ENCODE data around the gene FBXL17. TPM values are rescaled to one million over a fixed set of nuclear protein-coding genes. Genes with fewer than 3 reads are reported as not detected.

The FBXL17 gene
- total RNA-seq, 1 experiment from 2014 or later: 5.3 TPM

DNA sequence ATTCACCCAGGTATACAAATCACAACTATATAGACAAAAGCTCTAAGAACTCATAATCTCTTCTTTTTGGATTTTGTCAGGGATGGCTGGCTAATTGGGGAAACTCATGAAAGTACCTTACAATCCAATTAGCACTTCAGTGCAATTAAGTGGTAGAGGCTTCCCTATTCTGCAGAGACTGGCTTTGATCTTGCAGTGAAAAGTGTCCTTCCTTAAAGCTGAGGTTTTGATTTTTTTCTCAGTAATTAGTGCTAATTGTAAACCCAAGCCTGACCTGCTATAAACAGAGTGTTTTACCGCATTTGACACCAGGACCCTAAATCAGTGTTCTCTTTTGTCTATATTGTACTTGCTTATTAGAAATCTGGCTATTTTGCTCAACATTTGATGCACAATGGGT lies 417.2 kb downstream of the FBXL17 start:
- H3K4me2 ChIP-seq (ENCODE audit: insufficient read depth, insufficient read length, low read length): no peak overlapping the region
- no peak overlapping the region for H3K18ac ChIP-seq (ENCODE audit: insufficient read length, low read depth, low read length)
- no peak overlapping the region for H3K9ac ChIP-seq (ENCODE audit: extremely low read depth, insufficient read length, low read length)
- no peak overlapping the region for H2BK5ac ChIP-seq (ENCODE audit: insufficient read length, low read length)
- peaks cover 4% of the 10 kb centered on the region; the same call in 1 of the 2 replicates for H3K4me1 ChIP-seq (ENCODE audit: insufficient read depth, low read length)
- H4K91ac ChIP-seq (ENCODE audit: insufficient read length, low read depth, low read length): no peak overlapping the region
- TF ChIP-seq, protein P1, sequence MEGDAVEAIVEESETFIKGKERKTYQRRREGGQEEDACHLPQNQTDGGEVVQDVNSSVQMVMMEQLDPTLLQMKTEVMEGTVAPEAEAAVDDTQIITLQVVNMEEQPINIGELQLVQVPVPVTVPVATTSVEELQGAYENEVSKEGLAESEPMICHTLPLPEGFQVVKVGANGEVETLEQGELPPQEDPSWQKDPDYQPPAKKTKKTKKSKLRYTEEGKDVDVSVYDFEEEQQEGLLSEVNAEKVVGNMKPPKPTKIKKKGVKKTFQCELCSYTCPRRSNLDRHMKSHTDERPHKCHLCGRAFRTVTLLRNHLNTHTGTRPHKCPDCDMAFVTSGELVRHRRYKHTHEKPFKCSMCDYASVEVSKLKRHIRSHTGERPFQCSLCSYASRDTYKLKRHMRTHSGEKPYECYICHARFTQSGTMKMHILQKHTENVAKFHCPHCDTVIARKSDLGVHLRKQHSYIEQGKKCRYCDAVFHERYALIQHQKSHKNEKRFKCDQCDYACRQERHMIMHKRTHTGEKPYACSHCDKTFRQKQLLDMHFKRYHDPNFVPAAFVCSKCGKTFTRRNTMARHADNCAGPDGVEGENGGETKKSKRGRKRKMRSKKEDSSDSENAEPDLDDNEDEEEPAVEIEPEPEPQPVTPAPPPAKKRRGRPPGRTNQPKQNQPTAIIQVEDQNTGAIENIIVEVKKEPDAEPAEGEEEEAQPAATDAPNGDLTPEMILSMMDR (conservative IDR thresholded peaks at IDR 0.05): no peak
- H3K27ac ChIP-seq (ENCODE audit: insufficient read length, low read depth, low read length): no peak overlapping the region
- no peak overlapping the region for H3K14ac ChIP-seq (ENCODE audit: insufficient read depth, low read length)
- no peaks in the 10 kb centered on the region for H3K23me2 ChIP-seq (ENCODE audit: insufficient read length, low read depth, low read length, poor library complexity, severe bottlenecking)
- no peak overlapping the region for H4K5ac ChIP-seq (ENCODE audit: insufficient read length, low read depth, low read length)
- Mint-ChIP-seq H3K27me3 (ENCODE audit: low read depth) (no peaks in the 10 kb centered on the region), H3K36me3 (ENCODE audit: insufficient read depth in 1 of 3, low read depth in 3 of 3) (no peaks in the 10 kb centered on the region; a peak in 1 of 7 replicates), H3K9me3 (no peaks in the 10 kb centered on the region; a peak in 1 of 5 replicates), H3K27ac (no peak overlapping the region), H3K4me1 (peaks cover 16 to 19% of the 10 kb centered on the region in 2 experiments), H3K4me3 (no peak overlapping the region)
- H3K9me3 ChIP-seq (ENCODE audit: control insufficient read depth, low read depth, low read length): no peaks in the 10 kb centered on the region
- H3K79me1 ChIP-seq (ENCODE audit: insufficient read depth, low read depth, low read length, poor library complexity, severe bottlenecking): no peaks in the 10 kb centered on the region
- no peak overlapping the region for H3K23ac ChIP-seq (ENCODE audit: insufficient read length, low read depth, low read length)
- DNase-seq: no peak
- no peaks in the 10 kb centered on the region for H4K20me1 ChIP-seq (ENCODE audit: control insufficient read depth, insufficient read depth, insufficient read length)
- H2BK15ac ChIP-seq (ENCODE audit: low read depth, low read length): no peak overlapping the region
- no peak overlapping the region for H2AFZ ChIP-seq (ENCODE audit: low read length)
- WGBS (ENCODE audit: extremely low coverage, insufficient read length, low lambda C conversion rate): no CpG with 5 or more reads among the region's 1 CpG
- no peak overlapping the region for H3T11ph ChIP-seq (ENCODE audit: low read length)
- no peak overlapping the region for H2BK20ac ChIP-seq (ENCODE audit: low read depth, low read length, poor library complexity, severe bottlenecking)
- H4K8ac ChIP-seq (replicated peaks; ENCODE audit: insufficient read length, low read depth, low read length): no peak overlapping the region
- no peak overlapping the region for H2AK5ac ChIP-seq (ENCODE audit: insufficient read length, low read length)
- H3K27me3 ChIP-seq (ENCODE audit: insufficient read depth, low read length): no peaks in the 10 kb centered on the region
- H2BK12ac ChIP-seq (ENCODE audit: insufficient read length, low read depth, low read length): no peak overlapping the region
- H3K4ac ChIP-seq (ENCODE audit: low read depth, low read length): no peak overlapping the region
- no peaks in the 10 kb centered on the region for H3K79me2 ChIP-seq (ENCODE audit: insufficient read depth, low read length)
- H2BK120ac ChIP-seq (ENCODE audit: low read depth, low read length, poor library complexity, severe bottlenecking): no peak overlapping the region
- no peak overlapping the region for H3K56ac ChIP-seq (ENCODE audit: insufficient read length, low read depth, low read length)
